OCI-LY1 (cell line): Measurements from ENCODE around the gene CDC27.

ENCODE experiments used
- EZH2 ChIP-seq: fragments of 200-600 bp; sonication (generic), shearing (Covaris generic); IDR thresholded peaks from 2 replicates; pipeline ENCODE4 v1.8.0; 2017; ENCODE audit warnings: borderline replicate concordance, mixed run types, mild to moderate bottlenecking, antibody characterized with exemption, low read length, moderate library complexity, mixed read lengths
- TF ChIP-seq, protein P1 (sequence below): fragments of 200-600 bp; sonication (generic), shearing (Covaris generic); IDR thresholded peaks from 2 replicates; pipeline ENCODE4 v1.5.1; 2017; ENCODE audit warnings: mild to moderate bottlenecking, antibody characterized with exemption, low read length, moderate library complexity, mixed read lengths

DNA sequence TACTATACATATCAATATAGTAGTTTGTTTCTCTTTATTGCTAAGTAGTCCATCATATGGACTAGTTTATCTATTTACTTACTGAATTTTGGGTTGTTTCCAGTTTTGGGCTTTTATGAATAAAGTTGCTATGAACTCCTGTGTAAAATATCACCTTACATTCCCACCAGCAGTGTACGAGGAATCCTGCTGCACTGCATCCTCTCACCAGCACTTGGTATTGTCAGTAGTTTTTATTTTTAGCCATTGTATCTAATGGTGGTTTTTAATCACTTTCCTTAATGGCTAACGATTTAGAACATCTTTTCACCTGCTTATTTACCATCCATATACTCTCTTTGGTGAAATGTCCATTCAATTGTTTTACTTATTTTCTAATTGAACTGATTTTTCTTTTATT, 24.0 kb downstream of the CDC27 start:
- TF ChIP-seq, protein P1, sequence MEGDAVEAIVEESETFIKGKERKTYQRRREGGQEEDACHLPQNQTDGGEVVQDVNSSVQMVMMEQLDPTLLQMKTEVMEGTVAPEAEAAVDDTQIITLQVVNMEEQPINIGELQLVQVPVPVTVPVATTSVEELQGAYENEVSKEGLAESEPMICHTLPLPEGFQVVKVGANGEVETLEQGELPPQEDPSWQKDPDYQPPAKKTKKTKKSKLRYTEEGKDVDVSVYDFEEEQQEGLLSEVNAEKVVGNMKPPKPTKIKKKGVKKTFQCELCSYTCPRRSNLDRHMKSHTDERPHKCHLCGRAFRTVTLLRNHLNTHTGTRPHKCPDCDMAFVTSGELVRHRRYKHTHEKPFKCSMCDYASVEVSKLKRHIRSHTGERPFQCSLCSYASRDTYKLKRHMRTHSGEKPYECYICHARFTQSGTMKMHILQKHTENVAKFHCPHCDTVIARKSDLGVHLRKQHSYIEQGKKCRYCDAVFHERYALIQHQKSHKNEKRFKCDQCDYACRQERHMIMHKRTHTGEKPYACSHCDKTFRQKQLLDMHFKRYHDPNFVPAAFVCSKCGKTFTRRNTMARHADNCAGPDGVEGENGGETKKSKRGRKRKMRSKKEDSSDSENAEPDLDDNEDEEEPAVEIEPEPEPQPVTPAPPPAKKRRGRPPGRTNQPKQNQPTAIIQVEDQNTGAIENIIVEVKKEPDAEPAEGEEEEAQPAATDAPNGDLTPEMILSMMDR, result no peak
- no peak for TF ChIP-seq EZH2
